Neural cell (in vitro differentiated cells): ENCODE measurements around the gene ARMC2.

Experiments
- CTCF ChIP-seq: fragments of 450-650 bp; IDR thresholded peaks from 2 replicates; pipeline ENCODE4 v1.5.1; 2014; ENCODE audit warnings: antibody characterized with exemption, mild to moderate bottlenecking, moderate library complexity; ENCODE audit not compliant: poor library complexity, severe bottlenecking
- RAD21 ChIP-seq: fragments of 450-650 bp; conservative IDR thresholded peaks from 2 replicates; pipeline ENCODE4 v1.6.1; 2014; ENCODE audit warnings: antibody characterized with exemption, mild to moderate bottlenecking, moderate library complexity
- TAF1 ChIP-seq: IDR thresholded peaks from 2 replicates; pipeline ENCODE4 v1.6.1; 2012; ENCODE audit warnings: low read depth

GRCh38 chr6:108941859-108942258, 93.6 kb downstream of the ARMC2 start:
- no peak for TF ChIP-seq CTCF
- TF ChIP-seq TAF1: no peak
- no peak for TF ChIP-seq RAD21
